ENCODE measurements around the gene NLGN1. TPM values are rescaled to one million over a fixed set of nuclear protein-coding genes. Genes with fewer than 3 reads are reported as not detected.

NLGN1 gene
- total and polyA plus RNA-seq, 12 donors = 0.88 to 19.9 (median 12.6) TPM

DNA sequence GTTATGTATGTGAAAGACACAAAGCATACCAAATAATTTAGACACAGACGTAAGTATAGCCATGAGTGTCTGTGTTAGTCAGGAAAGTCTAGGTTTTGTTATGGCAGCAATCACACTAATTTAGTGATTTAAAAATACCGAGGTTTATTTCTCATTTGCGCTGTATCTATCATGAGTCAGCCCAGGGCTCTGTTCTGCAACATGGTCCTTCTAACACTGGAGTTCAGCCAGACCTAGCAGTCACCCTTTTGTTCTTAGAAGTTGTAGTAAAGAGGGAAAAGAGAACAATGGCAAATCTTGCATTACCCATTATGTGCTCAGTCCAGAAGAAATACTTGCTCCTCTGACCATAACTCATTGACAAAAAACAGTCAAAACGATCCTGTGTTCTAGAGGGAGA lies 311.5 kb downstream of the NLGN1 start:
- WGBS, 2 donors = 82 to 89% methylated on average over 4 of the region's 4 CpGs
- peaks cover 0 to 4% (median 0%) of the 10 kb centered on the region in 9 donors for H3K4me1 ChIP-seq

DNA sequence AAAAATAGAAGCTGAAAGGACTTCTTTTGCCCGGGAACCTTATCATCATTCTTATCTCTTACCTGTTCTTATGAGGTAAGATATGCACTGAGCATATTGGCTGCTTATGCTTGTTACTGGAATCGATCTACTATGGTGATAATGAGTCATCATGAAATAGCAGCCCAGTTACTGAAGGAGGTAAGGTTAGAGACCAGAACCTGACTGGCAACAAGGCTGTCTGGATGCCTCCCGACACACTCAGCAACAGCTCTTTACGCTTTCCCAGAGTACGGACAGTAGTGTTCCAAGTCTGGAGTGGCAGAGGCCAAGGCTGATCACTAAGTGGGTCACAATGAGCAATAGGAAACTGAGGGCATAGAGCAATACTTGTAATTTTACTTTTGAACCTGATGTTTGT lies 314.1 kb downstream of the NLGN1 start:
- H3K9me3 ChIP-seq = no peaks in the 10 kb centered on the region
- intact Hi-C loops (cut with DNase I) = no loop called here
- peak in 6 of 8 donors; percentile 47 to 89 (median 76) for ATAC-seq
- WGBS, 2 donors = 29 to 45% methylated on average over 5 of the region's 5 CpGs
- no peak overlapping the region for H3K27ac ChIP-seq
- no peaks in the 10 kb centered on the region for H3K36me3 ChIP-seq
- H3K4me3 ChIP-seq = no peak overlapping the region
- TF ChIP-seq, protein P1, sequence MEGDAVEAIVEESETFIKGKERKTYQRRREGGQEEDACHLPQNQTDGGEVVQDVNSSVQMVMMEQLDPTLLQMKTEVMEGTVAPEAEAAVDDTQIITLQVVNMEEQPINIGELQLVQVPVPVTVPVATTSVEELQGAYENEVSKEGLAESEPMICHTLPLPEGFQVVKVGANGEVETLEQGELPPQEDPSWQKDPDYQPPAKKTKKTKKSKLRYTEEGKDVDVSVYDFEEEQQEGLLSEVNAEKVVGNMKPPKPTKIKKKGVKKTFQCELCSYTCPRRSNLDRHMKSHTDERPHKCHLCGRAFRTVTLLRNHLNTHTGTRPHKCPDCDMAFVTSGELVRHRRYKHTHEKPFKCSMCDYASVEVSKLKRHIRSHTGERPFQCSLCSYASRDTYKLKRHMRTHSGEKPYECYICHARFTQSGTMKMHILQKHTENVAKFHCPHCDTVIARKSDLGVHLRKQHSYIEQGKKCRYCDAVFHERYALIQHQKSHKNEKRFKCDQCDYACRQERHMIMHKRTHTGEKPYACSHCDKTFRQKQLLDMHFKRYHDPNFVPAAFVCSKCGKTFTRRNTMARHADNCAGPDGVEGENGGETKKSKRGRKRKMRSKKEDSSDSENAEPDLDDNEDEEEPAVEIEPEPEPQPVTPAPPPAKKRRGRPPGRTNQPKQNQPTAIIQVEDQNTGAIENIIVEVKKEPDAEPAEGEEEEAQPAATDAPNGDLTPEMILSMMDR (IDR thresholded peaks at IDR 0.05) = no peak
- peak in 1 of 2 donors; percentile 4 for DNase-seq
- peaks cover 0 to 4% (median 0%) of the 10 kb centered on the region in 9 donors for H3K4me1 ChIP-seq
- H3K27me3 ChIP-seq = no peaks in the 10 kb centered on the region

More for the DNA sequence above, 311.5 kb downstream of the NLGN1 start:
- Histone ChIP-seq H3K36me3 (no peaks in the 10 kb centered on the region), H3K27ac (no peak overlapping the region), H3K4me3 (no peak overlapping the region), H3K9me3 (no peaks in the 10 kb centered on the region), H3K27me3 (no peaks in the 10 kb centered on the region)
- intact Hi-C loops (cut with DNase I) = no loop called here
- TF ChIP-seq, protein P1 (IDR thresholded peaks at IDR 0.05) = no peak
- ATAC-seq (no peak), DNase-seq (no peak)

DNA sequence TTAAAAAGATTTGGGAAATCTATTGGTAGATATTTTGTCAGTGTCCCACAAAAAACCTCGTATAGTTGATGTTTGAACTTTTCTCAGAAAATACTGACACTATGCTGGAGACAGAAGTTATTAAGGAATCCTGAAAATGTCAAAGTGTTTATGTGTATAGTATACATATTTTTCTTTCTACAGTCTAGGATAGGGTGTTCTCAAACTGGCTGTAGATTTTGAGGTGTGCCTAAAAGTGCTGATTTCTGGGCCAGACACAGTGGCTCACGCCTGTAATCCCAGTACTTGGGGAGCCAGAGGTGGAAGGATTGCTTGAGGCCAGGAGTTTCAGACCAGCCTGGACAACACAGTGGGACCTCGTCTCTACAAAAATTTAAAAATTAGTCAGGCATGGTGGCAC lies 322.0 kb downstream of the NLGN1 start:
- 86 to 88% methylated on average over 3 of the region's 3 CpGs for WGBS, 2 donors
- H3K9me3 ChIP-seq = no peaks in the 10 kb centered on the region
- ATAC-seq (no peak), DNase-seq (no peak)
- H3K4me3 ChIP-seq = no peak overlapping the region
- intact Hi-C loops (cut with DNase I) = no loop called here
- H3K36me3 ChIP-seq = no peaks in the 10 kb centered on the region
- no peaks in the 10 kb centered on the region for H3K4me1 ChIP-seq
- TF ChIP-seq, protein P1 (IDR thresholded peaks at IDR 0.05) = no peak
- no peaks in the 10 kb centered on the region for H3K27me3 ChIP-seq
- H3K27ac ChIP-seq = no peak overlapping the region

DNA sequence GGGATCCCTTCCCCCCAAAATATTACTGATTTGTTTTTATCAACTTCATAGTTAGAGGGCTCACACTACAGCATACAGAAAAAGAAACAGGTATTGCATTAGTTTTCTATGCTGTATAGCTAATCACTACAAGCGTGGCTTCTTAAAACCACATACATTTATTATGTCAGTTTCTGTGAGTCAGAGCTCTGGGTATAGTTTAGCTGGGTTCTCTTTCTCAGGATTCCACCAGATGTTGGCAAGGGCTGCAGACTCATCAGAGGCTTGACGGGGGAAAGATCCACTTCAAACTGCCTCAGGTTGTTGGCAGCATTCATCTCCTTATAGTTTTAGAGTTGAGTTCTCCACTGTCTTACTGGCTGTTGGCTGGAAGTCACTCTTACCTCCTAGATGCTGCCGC lies 328.0 kb downstream of the NLGN1 start:
- Histone ChIP-seq H3K4me3 (no peak overlapping the region), H3K9me3 (no peaks in the 10 kb centered on the region), H3K4me1 (no peaks in the 10 kb centered on the region), H3K27ac (no peak overlapping the region), H3K36me3 (no peaks in the 10 kb centered on the region), H3K27me3 (no peaks in the 10 kb centered on the region)
- intact Hi-C loops (cut with DNase I) = no loop called here
- TF ChIP-seq, protein P1 (IDR thresholded peaks at IDR 0.05) = no peak
- DNase-seq (no peak), ATAC-seq (no peak)
- WGBS, 2 donors = 93 to 94% methylated on average over 3 of the region's 3 CpGs

All from heart right ventricle (tissue), 16 donors.